ELR (cell line): ENCODE data around the gene PXDN.

Source experiments
- DNase-seq: peaks from one replicate; pipeline ENCODE4 v3.0.0-alpha.2; 2015; ENCODE audit warnings: low read depth

Gene PXDN

GRCh38 chr2:1648241-1649102 is 95.8 kb downstream of the PXDN start:
- no peak for DNase-seq

- DNase-seq: no peak
Observed at GRCh38 chr2:1647417-1648240, 96.7 kb downstream of the PXDN start.

DNA sequence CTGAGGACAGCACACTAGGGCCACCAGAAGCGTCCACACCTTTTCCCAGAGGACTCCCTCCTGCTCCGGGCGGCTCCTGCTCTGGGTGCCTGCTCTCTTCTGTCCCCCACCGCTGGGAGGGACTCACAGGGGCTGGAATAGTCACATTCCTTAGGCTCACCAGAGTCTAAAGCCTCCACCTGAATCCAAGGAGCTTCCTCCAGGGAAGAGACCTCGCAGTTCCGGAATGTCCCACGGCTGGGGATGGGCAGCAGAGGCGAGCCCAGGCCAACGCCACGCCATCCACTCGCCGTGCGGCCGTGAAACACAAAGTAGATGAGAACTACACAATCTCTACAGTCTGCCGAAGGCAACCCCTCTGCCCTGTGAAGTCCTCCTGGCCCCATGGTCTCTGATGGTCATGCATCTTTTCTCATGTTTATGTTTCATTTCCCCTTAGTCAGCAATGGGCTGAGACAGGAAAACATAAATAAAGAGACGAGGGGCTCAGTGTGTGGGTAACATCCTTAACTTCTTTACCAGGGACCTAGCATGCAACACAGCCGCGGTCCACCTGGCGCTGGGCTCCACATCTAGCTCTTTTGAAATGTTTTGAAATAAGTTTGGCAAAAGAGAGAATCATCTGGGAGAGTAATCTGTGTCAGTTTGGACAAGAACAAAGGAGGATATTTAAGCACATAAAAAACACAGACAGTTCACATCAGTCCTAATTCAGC is 98.4 kb downstream of the PXDN start:
- no peak for DNase-seq

DNA sequence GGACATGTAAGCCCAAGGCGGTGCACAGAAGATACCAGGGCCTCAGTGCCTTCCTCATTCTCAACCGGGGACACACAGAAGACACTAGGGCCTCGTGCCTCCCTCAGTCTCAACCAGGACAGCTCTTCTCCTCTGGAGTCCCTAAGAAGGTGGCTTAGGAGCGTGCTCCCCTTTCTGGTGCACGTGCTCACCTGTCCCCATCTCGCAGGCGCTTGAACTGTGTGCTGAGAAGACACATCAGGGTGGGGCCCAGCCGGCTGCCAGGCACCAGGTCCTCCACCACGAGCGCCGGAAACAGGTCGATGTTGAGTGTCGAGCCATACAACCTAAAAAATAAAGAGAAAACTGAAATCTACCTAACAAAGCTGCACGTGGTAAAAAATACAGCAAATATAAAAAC is 99.9 kb downstream of the PXDN start:
- no peak for DNase-seq

GRCh38 chr2:1642993-1643619 is 101.2 kb downstream of the PXDN start:
- DNase-seq: no peak

DNA sequence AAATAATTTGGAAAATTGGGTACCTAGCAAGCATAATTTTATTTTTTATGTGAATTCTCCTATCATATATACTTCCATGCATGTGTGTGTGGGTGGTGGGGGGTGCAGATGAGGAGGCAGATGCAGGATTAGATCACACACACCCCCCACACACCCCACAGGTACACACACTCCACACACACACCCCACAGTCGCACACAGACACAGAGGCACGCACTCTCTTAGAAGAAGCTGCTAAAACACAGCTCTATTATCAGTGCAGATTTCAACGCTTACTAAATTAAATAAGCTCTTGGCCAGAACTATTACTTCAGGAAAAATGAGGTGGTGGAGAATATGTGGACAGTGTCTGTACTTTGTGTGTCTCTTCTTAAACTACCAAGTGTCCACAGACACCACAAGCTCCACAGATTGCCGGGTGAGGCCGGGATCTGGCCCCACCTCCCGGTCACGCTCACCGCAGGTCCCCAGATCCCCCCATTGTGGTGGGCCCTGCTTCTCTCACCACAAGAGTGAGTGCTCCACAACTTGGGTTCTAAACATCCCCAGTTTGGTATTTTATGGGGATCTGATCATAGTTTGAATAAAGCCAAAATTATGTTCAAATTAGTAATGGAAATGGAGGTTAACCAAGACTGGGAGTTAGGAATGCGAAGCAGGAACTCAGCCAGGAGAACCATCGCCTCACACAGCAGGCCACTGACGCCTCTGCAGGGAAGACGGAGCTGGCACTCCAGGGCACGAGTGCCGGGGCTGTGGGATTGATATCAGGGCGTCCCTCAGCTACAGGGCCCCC is 102.1 kb downstream of the PXDN start:
- DNase-seq: no peak

- DNase-seq: no peak
Observed at GRCh38 chr2:1641523-1641922, 102.8 kb downstream of the PXDN start.

DNA sequence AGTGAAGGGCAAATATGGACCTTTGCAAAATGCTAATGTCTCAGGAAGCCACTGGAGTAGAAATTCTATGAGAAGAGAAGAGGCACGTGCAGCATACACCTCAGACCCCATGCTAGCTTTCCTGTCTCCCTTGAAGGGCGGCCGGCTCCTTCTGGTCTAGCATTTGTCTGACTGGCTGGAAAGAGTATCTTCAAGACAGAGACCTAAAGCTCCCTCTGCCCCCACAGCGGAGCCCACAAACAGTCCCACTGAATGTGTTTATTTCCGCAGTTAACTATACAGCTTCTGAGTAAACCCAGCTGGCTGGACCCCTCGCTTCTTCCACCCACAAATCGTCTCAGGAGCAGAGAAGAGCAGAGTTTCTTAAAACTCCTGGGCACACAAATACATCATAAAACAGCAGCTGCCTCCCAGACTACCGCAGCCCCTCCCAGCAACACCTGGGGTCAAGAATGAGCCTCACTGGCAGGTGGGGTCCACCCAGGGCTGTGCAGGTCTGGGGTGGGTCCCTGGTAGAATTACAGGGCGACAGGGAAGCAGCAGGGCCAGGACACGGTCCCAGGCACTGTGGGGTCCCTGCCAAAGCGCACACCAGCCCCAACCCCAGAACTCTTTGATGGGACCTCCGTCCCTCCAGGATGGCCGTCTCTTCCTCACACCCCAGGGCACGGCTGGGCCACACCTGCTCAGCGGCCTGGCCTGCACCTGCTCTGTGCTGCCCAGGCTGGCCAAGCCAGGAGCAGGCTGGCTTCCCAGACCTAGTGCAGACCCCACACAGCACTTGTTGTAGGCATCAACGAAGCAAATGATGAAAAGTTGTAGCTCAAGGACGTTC is 103.8 kb downstream of the PXDN start:
- no peak for DNase-seq

DNA sequence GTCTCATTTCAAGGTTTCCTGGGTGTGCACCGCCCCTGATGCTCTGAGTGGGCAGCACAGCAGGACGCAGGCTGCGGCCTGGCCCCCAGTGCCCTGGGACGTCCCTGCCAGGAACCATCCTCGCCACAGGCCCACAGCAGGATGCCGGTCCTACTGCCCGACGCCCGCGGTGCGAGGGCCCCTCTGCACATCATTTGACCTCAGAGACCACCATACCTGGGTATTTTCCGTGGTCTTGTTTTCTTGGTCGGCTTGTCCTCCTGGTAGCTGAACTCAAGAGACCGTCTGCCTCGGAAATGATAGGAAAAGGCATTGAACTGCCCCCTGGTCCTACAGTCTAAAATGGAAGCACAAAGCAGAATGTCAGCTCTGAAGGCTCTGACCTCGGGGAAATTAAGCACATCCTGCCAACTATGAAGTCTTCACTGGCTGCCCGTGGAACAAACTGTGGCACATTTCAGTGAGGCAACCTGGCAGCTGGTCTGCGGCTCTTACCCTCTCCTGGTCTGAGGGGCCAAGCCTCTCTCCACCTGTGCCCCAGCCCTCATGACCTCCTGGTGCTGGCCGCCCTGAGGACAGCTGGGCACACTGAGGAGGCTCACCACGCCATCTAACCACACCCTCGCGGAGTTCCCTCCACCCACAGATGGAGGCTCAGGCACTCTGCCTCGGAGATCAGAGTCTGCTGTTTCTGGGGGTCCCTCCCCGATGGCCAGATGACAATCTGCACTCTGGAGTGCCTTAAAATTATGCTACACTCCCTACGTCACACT is 105.0 kb downstream of the PXDN start:
- no peak for DNase-seq

DNA sequence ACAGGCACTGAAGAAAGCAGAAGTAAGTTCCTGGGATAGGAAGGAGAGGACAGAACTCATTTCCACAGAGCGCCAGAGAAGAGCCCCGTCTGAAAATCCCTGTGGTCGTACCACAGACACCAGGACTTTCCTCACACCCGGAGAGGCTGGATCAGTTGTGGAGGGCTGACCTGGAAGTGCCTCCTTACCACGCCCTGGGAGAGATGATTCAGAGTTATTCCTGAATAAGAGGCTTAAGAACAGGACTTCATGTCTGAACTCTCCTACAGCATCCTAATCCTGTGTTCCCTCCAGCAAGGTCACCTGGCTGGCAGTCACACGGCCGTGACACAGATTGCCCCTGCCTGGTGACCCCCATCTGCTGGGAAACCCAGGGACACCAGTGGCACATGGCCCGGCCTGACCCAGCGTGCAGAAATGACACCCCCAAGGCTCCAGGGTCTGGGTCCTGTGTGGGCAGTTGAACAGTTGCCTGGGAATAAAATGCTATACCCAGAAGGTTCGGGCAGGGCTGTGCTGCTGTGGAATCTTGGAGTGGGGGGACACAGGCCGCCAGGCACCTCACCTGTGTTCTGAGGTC is 105.9 kb downstream of the PXDN start:
- DNase-seq: peak; percentile 21

DNA sequence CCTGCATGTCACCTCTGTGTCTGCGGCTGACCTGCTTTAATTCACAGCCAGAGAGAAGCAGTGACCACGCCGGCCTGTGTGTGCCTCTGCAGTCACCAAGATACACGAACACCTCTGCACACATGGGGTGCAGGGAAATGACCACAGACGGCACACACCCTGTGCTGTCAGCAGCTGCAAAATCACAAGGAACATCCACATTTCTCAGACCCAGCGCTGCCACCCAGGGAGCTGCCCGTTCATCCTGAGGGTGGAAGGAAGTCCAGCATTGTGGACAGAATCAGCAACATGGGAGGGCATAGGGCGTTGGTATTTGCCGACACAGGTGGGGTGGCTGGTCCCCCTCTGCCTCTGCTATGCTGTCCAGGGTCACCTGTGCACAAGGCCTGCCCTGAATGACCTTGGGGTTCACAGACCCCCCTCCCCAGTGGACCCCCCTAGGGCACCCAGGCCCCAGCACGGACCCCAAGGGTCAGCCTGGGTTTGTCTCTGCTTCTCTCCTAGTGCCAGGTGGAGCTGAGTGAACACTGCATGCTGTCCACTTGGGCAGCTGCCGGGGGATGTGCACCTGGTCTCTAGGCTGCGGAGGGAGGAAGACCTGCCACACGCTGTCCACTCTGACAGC is 107.4 kb downstream of the PXDN start:
- no peak for DNase-seq

DNA sequence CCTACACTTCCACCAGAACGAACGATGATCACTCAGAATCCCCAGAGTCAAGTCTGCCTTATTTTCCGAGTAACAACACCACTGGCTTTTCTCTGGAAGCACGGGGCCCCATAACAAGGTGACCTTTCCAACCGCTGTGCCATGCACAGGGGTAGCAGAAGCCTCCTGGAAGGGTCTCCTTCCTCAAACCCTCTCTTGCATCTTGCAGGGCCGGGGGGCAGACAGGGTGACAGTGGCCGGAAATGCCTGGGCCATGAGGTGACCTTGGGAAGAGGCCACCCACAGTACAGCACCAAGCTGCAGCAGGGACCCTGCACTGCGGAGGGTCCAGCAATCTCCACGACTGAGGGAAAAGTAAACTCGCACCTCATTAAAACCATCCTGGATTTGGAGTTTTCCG is 108.5 kb downstream of the PXDN start:
- DNase-seq: no peak

GRCh38 chr2:1634681-1635341 is 109.5 kb downstream of the PXDN start:
- no peak for DNase-seq

GRCh38 chr2:1633936-1634587 is 110.3 kb downstream of the PXDN start:
- no peak for DNase-seq

DNA sequence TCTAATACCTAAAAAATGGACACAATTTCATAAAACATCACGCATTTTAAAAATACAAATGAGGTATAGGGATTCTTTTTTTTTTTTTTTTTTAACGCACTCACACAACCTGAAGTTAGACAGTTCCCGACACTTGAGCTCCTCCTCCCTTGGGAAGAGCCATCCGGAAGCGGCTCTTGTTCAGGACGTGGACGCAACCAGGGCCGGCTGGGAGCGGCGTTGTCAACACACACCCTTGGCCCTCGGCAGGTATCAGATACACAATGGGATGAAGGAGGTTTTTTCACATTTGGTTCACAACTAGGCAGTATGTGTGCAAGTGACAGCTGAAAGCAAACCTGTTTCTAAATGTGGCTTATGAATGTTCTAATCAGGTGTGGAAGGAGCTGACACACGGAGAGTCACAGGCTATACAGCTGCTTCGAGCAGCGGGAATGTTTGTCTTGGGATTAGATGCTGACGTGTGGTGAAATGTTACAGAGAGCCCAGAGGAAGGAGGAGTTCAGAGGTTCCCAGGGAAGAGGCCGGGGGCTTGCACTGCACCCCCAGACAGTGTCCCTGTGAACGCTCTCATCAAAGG is 111.1 kb downstream of the PXDN start:
- DNase-seq: no peak

GRCh38 chr2:1632510-1632909 is 111.8 kb downstream of the PXDN start:
- DNase-seq: no peak

- peak; percentile 57 for DNase-seq
Observed at GRCh38 chr2:1632002-1632348, 112.3 kb downstream of the PXDN start.
